A549 (cell line): ENCODE measurements around the gene PAK4. TPM values are rescaled to one million over a fixed set of nuclear protein-coding genes. Genes with fewer than 3 reads are reported as not detected.

ENCODE experiments used
- ATAC-seq, 2 experiments: fragments of 200-7000 bp in 1 of 2; fragments of >200 bp in 1 of 2; cut with Nextera tagmentation in 1 of 2; cut with Tn5 transposase in 1 of 2; 3 replicates each; pipeline versions ENCODE4 v1.8.0 to v1.9.1; 2018 to 2020; ENCODE audit warnings: mild to moderate bottlenecking in 1 of 2, moderate library complexity in 1 of 2
- CTCF ChIA-PET: fragments of 300-600 bp; sonication (Branson Sonifier 250); formaldehyde crosslinking; extraction: SDS; loops from one replicate; lab custom pipeline; 2021; ENCODE audit warnings: antibody characterized with exemption, inconsistent platforms; lab: Yijun Ruan, JAX
- POLR2A ChIA-PET: fragments of 350-600 bp; formaldehyde crosslinking; extraction: SDS; loops from one replicate; lab custom pipeline; 2021; ENCODE audit warnings: antibody characterized with exemption, inconsistent platforms; lab: Yijun Ruan, JAX
- DNase-seq, 2 experiments: peaks; one replicate each; pipeline versions ENCODE4 v3.0.0 to v3.0.0-alpha.2; 2011 to 2016; ENCODE audit warnings: low read depth in 1 of 2, low spot score in 1 of 2
- FAIRE-seq: peaks from 2 replicates; lab custom pipeline; 2011; peaks lifted over from hg19 to GRCh38; lab: Jason Lieb, UNC
- H3K27ac ChIP-seq, 2 experiments: fragments of >200 bp; sonication (Bioruptor Twin); formaldehyde crosslinking; 3 replicates each; pipeline ENCODE4 v1.5.1; 2016 to 2017
- H3K4me1 ChIP-seq: fragments of >200 bp; sonication (Bioruptor Twin); formaldehyde crosslinking; 3 replicates; pipeline ENCODE4 v1.6.1; 2016
- H3K4me2 ChIP-seq: fragments of >200 bp; sonication (Bioruptor Twin); formaldehyde crosslinking; 3 replicates; pipeline ENCODE4 v1.6.1; 2016
- H3K4me3 ChIP-seq: fragments of >200 bp; sonication (Bioruptor Twin); formaldehyde crosslinking; 3 replicates; pipeline ENCODE4 v1.5.1; 2016
- H3K9me3 ChIP-seq: fragments of >200 bp; sonication (Bioruptor Twin); formaldehyde crosslinking; 3 replicates; pipeline ENCODE4 v1.6.1; 2016
- BHLHE40 ChIP-seq: IDR thresholded peaks from 2 replicates; pipeline ENCODE4 v1.6.1; 2012; ENCODE audit warnings: low read depth, low read length, inconsistent platforms
- CBX2 ChIP-seq: fragments of 200-600 bp; sonication (generic); IDR thresholded peaks from 2 replicates; pipeline ENCODE4 v1.6.1; 2016; ENCODE audit warnings: low read depth, mild to moderate bottlenecking, borderline replicate concordance
- CEBPB ChIP-seq, 2 experiments: fragments of >200 bp in 1 of 2; sonication (Bioruptor Twin) in 1 of 2; formaldehyde crosslinking in 1 of 2; IDR thresholded peaks; 2 replicates each; pipeline ENCODE4 v1.6.1; 2012 to 2016
- CHD4 ChIP-seq: fragments of 200-600 bp; sonication (generic); IDR thresholded peaks from 2 replicates; pipeline ENCODE4 v1.6.1; 2016; ENCODE audit warnings: antibody characterized with exemption, mild to moderate bottlenecking, borderline replicate concordance
- EHF ChIP-seq: fragments of 250-450 bp; sonication (Bioruptor Pico); IDR thresholded peaks from 2 replicates; pipeline ENCODE4 v1.5.0; 2020; ENCODE audit warnings: mild to moderate bottlenecking
- EHMT2 ChIP-seq: fragments of 200-600 bp; sonication (generic); IDR thresholded peaks from 2 replicates; pipeline ENCODE4 v1.6.1; 2016; ENCODE audit warnings: antibody characterized with exemption, low read depth, mild to moderate bottlenecking, moderate library complexity
- EP300 ChIP-seq, 2 experiments: fragments of >200 bp; sonication (Bioruptor Twin); formaldehyde crosslinking; IDR thresholded peaks; 2 replicates in 1 of 2; 3 replicates in 1 of 2; pipeline ENCODE4 v1.6.1; 2016 to 2017
- FOSB ChIP-seq: fragments of 250-450 bp; sonication (Bioruptor Pico); IDR thresholded peaks from 2 replicates; pipeline ENCODE4 v1.5.0; 2020; ENCODE audit warnings: mild to moderate bottlenecking, moderate library complexity
- FOSL2 ChIP-seq, 2 experiments: fragments of 450-650 bp in 1 of 2; fragments of >200 bp in 1 of 2; sonication (Bioruptor Twin) in 1 of 2; formaldehyde crosslinking; IDR thresholded peaks; 2 replicates each; pipeline versions ENCODE4 v1.5.0 to v1.6.1; 2016 to 2020; ENCODE audit warnings: mild to moderate bottlenecking in 1 of 2, moderate library complexity in 1 of 2
- FOXS1 ChIP-seq: fragments of 250-450 bp; sonication (Bioruptor Pico); IDR thresholded peaks from 2 replicates; pipeline ENCODE4 v1.5.0; 2020; ENCODE audit warnings: mild to moderate bottlenecking, moderate library complexity
- GATA3 ChIP-seq: IDR thresholded peaks from 2 replicates; pipeline ENCODE4 v1.6.1; 2012; ENCODE audit warnings: borderline replicate concordance
- HDAC2 ChIP-seq: fragments of 200-600 bp; sonication (generic); IDR thresholded peaks from 2 replicates; pipeline ENCODE4 v1.6.1; 2016
- JUN ChIP-seq, 2 experiments: fragments of >200 bp; sonication (Bioruptor Twin); formaldehyde crosslinking; IDR thresholded peaks; 2 replicates in 1 of 2; 3 replicates in 1 of 2; pipeline ENCODE4 v1.6.1; 2016 to 2017
- KDM1A ChIP-seq: fragments of 200-600 bp; sonication (generic); IDR thresholded peaks from 2 replicates; pipeline ENCODE4 v1.6.1; 2016; ENCODE audit warnings: low read depth, mild to moderate bottlenecking
- MAZ ChIP-seq: fragments of 150-350 bp; IDR thresholded peaks from 2 replicates; pipeline ENCODE4 v1.6.1; 2014; ENCODE audit warnings: antibody characterized with exemption, low read depth, low read length, borderline replicate concordance
- MYC ChIP-seq: IDR thresholded peaks from 2 replicates; pipeline ENCODE4 v1.6.1; 2012; ENCODE audit warnings: mild to moderate bottlenecking, inconsistent platforms, low read length, improper control_type of control experiment, borderline replicate concordance
- NR3C1 ChIP-seq: fragments of >200 bp; sonication (Bioruptor Twin); formaldehyde crosslinking; IDR thresholded peaks from 3 replicates; pipeline ENCODE4 v1.6.1; 2017
- RARB ChIP-seq: fragments of 250-450 bp; sonication (Bioruptor Pico); IDR thresholded peaks from 2 replicates; pipeline ENCODE4 v1.8.0; 2021; ENCODE audit warnings: mild to moderate bottlenecking, moderate library complexity
- RCOR1 ChIP-seq: fragments of 150-350 bp; IDR thresholded peaks from 2 replicates; pipeline ENCODE4 v1.6.1; 2014; ENCODE audit warnings: antibody characterized with exemption, low read length, low read depth
- SMC3 ChIP-seq: fragments of >200 bp; sonication (Bioruptor Twin); formaldehyde crosslinking; IDR thresholded peaks from 3 replicates; pipeline ENCODE4 v1.6.1; 2018; ENCODE audit warnings: inconsistent platforms
- ZNF302 ChIP-seq: fragments of 250-450 bp; sonication (Bioruptor Pico); IDR thresholded peaks from 2 replicates; pipeline ENCODE4 v1.9.0; 2021; ENCODE audit warnings: inconsistent platforms, mild to moderate bottlenecking, moderate library complexity
- WGBS: methylation state at CpG from one replicate; pipeline ENCODE4 v1.1.6; 2017; ENCODE audit errors: missing lambda C conversion rate; 5-methylcytosine and 5-hydroxymethylcytosine counted together
- polyA plus RNA-seq, 4 experiments: library from polyadenylated mRNA; depleted of rRNA in 3 of 4; stranded (reverse); fragments of >200 nt; fragmentation: RNase III in 1 of 4; extraction: RNeasy Plus Mini Kit Qiagen cat#74134 plus additional on column Dnase treatment in 1 of 4; gene quantifications; 2 replicates in 3 of 4; 3 replicates in 1 of 4; pipeline ENCODE4 v1.2.3, GENCODE V29; 2011 to 2017
- TF ChIP-seq, protein P1 (sequence below): fragments of 250-450 bp; sonication (Bioruptor Pico); IDR thresholded peaks from 2 replicates; pipeline ENCODE4 v1.5.0; 2020; ENCODE audit warnings: low read depth, mild to moderate bottlenecking, moderate library complexity
- TF ChIP-seq, protein P2 (sequence below): IDR thresholded peaks from 2 replicates; pipeline ENCODE4 v1.6.1; 2012
- TF ChIP-seq, protein P3 (sequence below): IDR thresholded peaks from 2 replicates; pipeline ENCODE4 v1.6.1; 2012; ENCODE audit warnings: low read depth, borderline replicate concordance
- TF ChIP-seq, protein P4 (sequence below): fragments of >200 bp; sonication (Bioruptor Twin); formaldehyde crosslinking; IDR thresholded peaks from 3 replicates; pipeline ENCODE4 v1.6.1; 2016

PAK4 gene
- polyA plus RNA-seq, 2 of the 4 experiments (the other 2 are of a cell fraction), result 42.9 to 84.2 TPM

DNA sequence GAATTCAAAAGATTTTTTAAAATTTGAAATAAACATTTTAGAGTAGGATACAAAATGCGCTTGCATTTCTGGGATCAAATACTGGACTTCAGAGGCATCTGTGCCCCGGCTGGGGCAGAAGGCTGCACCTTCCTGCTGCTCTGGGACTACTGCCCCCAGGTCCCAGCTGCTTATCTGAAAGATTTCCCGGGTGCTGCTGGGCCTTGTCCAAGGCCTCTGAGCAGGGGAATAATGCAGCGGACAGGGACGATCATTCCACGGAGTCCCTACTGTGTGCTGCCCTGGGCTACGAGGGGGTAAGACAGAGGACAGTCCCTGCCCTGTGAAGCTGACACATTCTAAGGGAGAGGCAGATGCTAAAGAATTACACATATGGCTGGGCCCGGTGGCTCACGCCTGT is 38.0 kb downstream of the PAK4 start (continued):
- TF ChIP-seq, protein P1, sequence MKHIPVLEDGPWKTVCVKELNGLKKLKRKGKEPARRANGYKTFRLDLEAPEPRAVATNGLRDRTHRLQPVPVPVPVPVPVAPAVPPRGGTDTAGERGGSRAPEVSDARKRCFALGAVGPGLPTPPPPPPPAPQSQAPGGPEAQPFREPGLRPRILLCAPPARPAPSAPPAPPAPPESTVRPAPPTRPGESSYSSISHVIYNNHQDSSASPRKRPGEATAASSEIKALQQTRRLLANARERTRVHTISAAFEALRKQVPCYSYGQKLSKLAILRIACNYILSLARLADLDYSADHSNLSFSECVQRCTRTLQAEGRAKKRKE (CRISPR knock-in tag), result no peak
- TF ChIP-seq CEBPB (IDR thresholded peaks at IDR 0.05), result no peak

DNA sequence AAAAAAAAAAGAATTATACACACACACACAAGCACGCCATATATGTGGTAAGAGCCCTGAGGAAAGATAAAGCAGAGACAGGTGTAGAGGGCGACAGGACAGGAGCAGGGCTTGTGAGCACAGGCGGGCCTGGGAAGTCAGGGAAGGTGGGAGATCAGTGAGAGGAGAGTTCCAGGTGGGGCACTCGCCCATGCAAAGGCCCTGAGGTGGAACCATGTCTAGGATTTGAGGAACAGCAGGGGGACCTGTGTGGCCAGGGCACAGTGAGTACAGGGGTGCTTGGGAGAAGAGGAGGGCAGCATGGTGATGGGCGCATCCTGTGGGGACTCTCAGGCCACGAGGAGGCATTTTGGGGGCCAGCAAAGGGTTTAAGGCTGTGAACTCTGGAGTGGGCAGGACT is 38.7 kb downstream of the PAK4 start:
- Histone ChIP-seq H3K9me3 (no peaks in the 10 kb centered on the region), H3K4me2 (no peak overlapping the region), H3K27ac (no peak overlapping the region), H3K4me3 (no peak overlapping the region), H3K4me1 (peaks cover 29% of the 10 kb centered on the region)
- ChIA-PET CTCF (interaction anchor here (0.7 to 2.2 kb wide), 10 partner anchors 8 to 205 kb away, joined by 3 to 10 read pairs (median 4); no protein-coding TSS in a partner anchor), POLR2A (interaction anchor here (0.7 kb wide), 1 partner anchor 1614 kb away, joined by 6 read pairs; the partner anchor contains the start of gene RAB4B)
- no peak for TF ChIP-seq FOSB (CRISPR knock-in tag)
- 92% methylated on average over 6 of the region's 6 CpGs for WGBS
- ATAC-seq (no peak), DNase-seq (no peak), FAIRE-seq (no peak)

DNA sequence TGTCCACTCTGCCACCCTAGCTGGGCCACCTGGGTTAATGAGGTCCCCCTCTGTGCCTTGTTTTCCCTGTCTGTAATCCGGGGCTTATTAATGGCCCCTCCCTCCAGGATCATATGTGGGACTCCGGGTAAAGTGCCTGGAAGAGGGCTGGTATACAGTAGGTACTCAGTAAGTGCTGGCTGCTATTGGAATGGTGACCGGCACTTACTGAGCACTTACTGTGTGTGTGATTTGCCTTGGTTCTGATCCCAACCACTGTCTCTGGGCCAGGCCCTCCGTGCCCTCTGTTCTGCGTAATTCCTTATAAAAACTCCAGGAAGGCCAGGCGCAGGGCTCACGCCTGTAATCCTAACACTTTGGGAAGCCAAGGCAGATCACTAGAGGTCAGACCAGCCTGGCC is 40.3 kb downstream of the PAK4 start:
- ChIA-PET CTCF (interaction anchor here (1.0 to 4.3 kb wide), 8 partner anchors 10 to 114 kb away, joined by 3 to 26 read pairs (median 6); no protein-coding TSS in a partner anchor), POLR2A (interaction anchor here (0.5 kb wide), 1 partner anchor 108 kb away, joined by 3 read pairs; no protein-coding TSS in a partner anchor)
- 89% methylated on average over 7 of the region's 7 CpGs for WGBS
- no peak for DNase-seq
- Histone ChIP-seq H3K4me1 (peaks cover 21% of the 10 kb centered on the region), H3K9me3 (no peaks in the 10 kb centered on the region), H3K27ac (no peak overlapping the region), H3K4me2 (no peak overlapping the region)
- FAIRE-seq, result no peak
- no peak for ATAC-seq
- TF ChIP-seq EP300 (IDR thresholded peaks at IDR 0.05) (no peak), ZNF302 (no peak), GATA3 (no peak), BHLHE40 (no peak)
- TF ChIP-seq, protein P2, sequence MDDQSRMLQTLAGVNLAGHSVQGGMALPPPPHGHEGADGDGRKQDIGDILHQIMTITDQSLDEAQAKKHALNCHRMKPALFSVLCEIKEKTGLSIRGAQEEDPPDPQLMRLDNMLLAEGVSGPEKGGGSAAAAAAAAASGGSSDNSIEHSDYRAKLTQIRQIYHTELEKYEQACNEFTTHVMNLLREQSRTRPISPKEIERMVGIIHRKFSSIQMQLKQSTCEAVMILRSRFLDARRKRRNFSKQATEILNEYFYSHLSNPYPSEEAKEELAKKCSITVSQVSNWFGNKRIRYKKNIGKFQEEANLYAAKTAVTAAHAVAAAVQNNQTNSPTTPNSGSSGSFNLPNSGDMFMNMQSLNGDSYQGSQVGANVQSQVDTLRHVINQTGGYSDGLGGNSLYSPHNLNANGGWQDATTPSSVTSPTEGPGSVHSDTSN, result no peak
- TF ChIP-seq, all 56 proteins: peak for 0
- H3K4me3 ChIP-seq, result no peak overlapping the region

DNA sequence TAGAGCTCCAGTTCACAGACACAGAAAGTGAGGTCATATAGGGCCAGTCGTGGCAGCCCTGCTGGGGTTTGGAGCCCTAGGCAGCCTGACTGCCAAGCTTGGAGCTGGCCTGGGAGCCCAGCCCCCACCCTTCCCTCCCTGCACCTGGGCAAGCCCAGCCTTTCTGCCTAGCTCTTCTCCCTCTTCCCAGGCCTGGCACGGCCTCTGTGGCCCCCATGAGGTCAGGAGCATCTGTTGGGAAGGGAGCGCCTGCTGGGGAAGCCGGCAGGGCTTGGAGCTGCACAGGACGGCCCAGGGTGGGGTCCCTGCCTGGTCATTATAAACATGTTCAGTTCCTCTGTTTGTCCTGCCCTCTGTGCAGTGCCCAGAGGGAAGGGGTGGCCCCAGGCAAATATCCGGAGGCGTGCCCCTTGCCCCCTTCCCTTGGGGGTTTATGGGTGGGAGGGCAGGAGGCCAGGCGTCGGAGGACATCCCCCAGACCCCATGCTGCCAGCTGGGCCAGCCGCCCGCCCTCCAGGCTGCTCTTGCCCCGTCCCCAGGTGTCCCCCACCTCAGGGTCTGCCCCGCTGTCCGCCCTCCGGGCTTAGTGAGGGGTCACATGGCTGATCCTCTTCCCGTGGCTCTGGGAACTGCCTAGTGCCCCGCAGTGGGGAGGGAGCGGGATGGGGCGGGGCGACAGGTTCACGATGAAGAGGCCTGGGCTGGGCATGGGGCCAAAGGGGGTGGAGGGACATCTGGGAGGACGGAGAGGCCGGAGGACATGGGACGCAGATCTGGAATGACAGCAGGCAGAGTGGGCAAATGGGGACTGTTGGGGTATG is 41.2 kb downstream of the PAK4 start:
- POLR2A ChIA-PET, result no interaction called here
- TF ChIP-seq, protein P3, sequence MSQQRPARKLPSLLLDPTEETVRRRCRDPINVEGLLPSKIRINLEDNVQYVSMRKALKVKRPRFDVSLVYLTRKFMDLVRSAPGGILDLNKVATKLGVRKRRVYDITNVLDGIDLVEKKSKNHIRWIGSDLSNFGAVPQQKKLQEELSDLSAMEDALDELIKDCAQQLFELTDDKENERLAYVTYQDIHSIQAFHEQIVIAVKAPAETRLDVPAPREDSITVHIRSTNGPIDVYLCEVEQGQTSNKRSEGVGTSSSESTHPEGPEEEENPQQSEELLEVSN, result no peak
- no peak for TF ChIP-seq HDAC2
- TF ChIP-seq, protein P4, sequence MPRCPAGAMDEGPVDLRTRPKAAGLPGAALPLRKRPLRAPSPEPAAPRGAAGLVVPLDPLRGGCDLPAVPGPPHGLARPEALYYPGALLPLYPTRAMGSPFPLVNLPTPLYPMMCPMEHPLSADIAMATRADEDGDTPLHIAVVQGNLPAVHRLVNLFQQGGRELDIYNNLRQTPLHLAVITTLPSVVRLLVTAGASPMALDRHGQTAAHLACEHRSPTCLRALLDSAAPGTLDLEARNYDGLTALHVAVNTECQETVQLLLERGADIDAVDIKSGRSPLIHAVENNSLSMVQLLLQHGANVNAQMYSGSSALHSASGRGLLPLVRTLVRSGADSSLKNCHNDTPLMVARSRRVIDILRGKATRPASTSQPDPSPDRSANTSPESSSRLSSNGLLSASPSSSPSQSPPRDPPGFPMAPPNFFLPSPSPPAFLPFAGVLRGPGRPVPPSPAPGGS, result no peak
- no peak for TF ChIP-seq EHF
- no peak for TF ChIP-seq RARB (CRISPR knock-in tag)
- no peak for TF ChIP-seq JUN (IDR thresholded peaks at IDR 0.05)
- TF ChIP-seq EHMT2, result no peak
- TF ChIP-seq MYC, result no peak
- TF ChIP-seq FOSL2 (IDR thresholded peaks at IDR 0.05), result no peak
- no peak for TF ChIP-seq FOSL2 (CRISPR knock-in tag; IDR thresholded peaks at IDR 0.05)
- TF ChIP-seq CHD4, result no peak
- no peak for TF ChIP-seq SMC3
- no peak for TF ChIP-seq NR3C1
- TF ChIP-seq FOXS1, result no peak
- TF ChIP-seq KDM1A, result no peak
- TF ChIP-seq CBX2, result no peak
- no peak for TF ChIP-seq RCOR1
- TF ChIP-seq MAZ, result no peak
- DNase-seq (no peak), ATAC-seq (peak; percentile 17 to 37; a peak in 4 of 6 replicates), FAIRE-seq (no peak)
- Histone ChIP-seq H3K27ac (peak overlapping the region in 1 of 2 experiments; percentile 22; a peak in 2 of 6 replicates), H3K4me3 (no peak overlapping the region), H3K9me3 (no peaks in the 10 kb centered on the region), H3K4me2 (no peak overlapping the region), H3K4me1 (peaks cover 15% of the 10 kb centered on the region)
- CTCF ChIA-PET, result interaction anchor here (0.8 to 4.3 kb wide), 14 partner anchors 8 to 204 kb away, joined by 3 to 26 read pairs (median 5); no protein-coding TSS in a partner anchor
- 83% methylated on average over 23 of the region's 24 CpGs for WGBS
